GM12892 (cell line): ENCODE measurements around the gene ATP9B.

Experiments used
- POLR2A ChIP-seq: IDR thresholded peaks from 2 replicates; pipeline ENCODE4 v1.6.1; 2011; ENCODE audit warnings: low read depth, low read length, control low read depth
- POLR2AphosphoS5 ChIP-seq: IDR thresholded peaks from 2 replicates; pipeline ENCODE4 v1.6.1; 2011; ENCODE audit warnings: low read depth, low read length, control low read depth

DNA sequence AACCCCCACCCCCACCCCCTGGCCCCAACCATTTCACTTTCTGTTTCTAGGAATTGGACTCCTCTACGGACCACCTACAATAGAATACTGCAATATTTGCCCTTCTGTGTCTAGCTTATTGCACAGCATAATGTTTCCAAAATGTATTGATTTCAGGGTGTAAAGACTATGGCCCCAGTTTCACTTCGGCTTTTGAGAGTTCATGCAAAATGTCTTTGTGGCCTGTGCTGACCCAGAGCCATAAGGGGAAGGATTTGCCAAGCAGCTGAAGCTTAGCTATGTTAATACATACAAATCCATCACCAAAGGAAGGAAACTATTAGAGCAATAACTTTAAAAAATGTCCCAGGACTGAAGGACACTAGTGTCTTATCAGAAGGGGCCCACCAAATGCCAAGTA is 11.2 kb upstream of the ATP9B start:
- no peak for TF ChIP-seq POLR2AphosphoS5
- TF ChIP-seq POLR2A, result no peak
